Measurements from ENCODE around the gene GRIK1. TPM values are rescaled to one million over a fixed set of nuclear protein-coding genes. Genes with fewer than 3 reads are reported as not detected.

Gene GRIK1
- total RNA-seq, 2 donors from 2014 or later: 0.21 TPM; not detected in 1

GRCh38 chr21:29725025-29725736, 214.6 kb downstream of the GRIK1 start:
- Histone ChIP-seq H3K36me3 (no peaks in the 10 kb centered on the region), H3K27ac (no peak overlapping the region), H3K4me3 (no peak overlapping the region), H3K4me1 (ENCODE audit: control insufficient read depth in 1 of 2, low read depth in 2 of 2) (no peaks in the 10 kb centered on the region), H3K9me3 (no peaks in the 10 kb centered on the region), H3K27me3 (replicated peaks; ENCODE audit: insufficient read depth) (no peaks in the 10 kb centered on the region)
- DNase-seq (ENCODE audit: low spot score) (no peak), ATAC-seq (ENCODE audit: insufficient number of reproducible peaks, low FRiP score, low read depth) (no peak)
- TF ChIP-seq CTCF (IDR thresholded peaks at IDR 0.05): no peak

- no peak overlapping the region for H3K4me3 ChIP-seq
- no peak for ATAC-seq (ENCODE audit: insufficient number of reproducible peaks, low FRiP score, low read depth)
- TF ChIP-seq CTCF (IDR thresholded peaks at IDR 0.05): no peak
- no peaks in the 10 kb centered on the region for H3K4me1 ChIP-seq (ENCODE audit: control insufficient read depth in 1 of 2, low read depth in 2 of 2)
- DNase-seq (ENCODE audit: low spot score): no peak
- no peaks in the 10 kb centered on the region for H3K36me3 ChIP-seq
- no peaks in the 10 kb centered on the region for H3K27me3 ChIP-seq (replicated peaks; ENCODE audit: insufficient read depth)
- H3K27ac ChIP-seq: no peak overlapping the region
- H3K9me3 ChIP-seq: no peaks in the 10 kb centered on the region
These were observed 217.8 kb downstream of the GRIK1 start for GRCh38 chr21:29721964-29722363.

- Histone ChIP-seq H3K27me3 (replicated peaks; ENCODE audit: insufficient read depth) (no peaks in the 10 kb centered on the region), H3K4me3 (no peak overlapping the region), H3K27ac (no peak overlapping the region), H3K9me3 (no peaks in the 10 kb centered on the region), H3K36me3 (no peaks in the 10 kb centered on the region), H3K4me1 (ENCODE audit: control insufficient read depth in 1 of 2, low read depth in 2 of 2) (no peaks in the 10 kb centered on the region)
- no peak for TF ChIP-seq CTCF (IDR thresholded peaks at IDR 0.05)
- ATAC-seq (ENCODE audit: insufficient number of reproducible peaks, low FRiP score, low read depth) (no peak), DNase-seq (ENCODE audit: low spot score) (no peak)
These were observed 218.6 kb downstream of the GRIK1 start for GRCh38 chr21:29721221-29721620.

GRCh38 chr21:29719521-29719920, 220.3 kb downstream of the GRIK1 start:
- no peak overlapping the region for H3K4me3 ChIP-seq
- no peak for DNase-seq (ENCODE audit: low spot score)

More at GRCh38 chr21:29719521-29719920, 220.3 kb downstream of the GRIK1 start:
- H3K27me3 ChIP-seq (replicated peaks; ENCODE audit: insufficient read depth): no peaks in the 10 kb centered on the region
- no peaks in the 10 kb centered on the region for H3K9me3 ChIP-seq
- H3K4me1 ChIP-seq (ENCODE audit: control insufficient read depth in 1 of 2, low read depth in 2 of 2): no peaks in the 10 kb centered on the region
- no peaks in the 10 kb centered on the region for H3K36me3 ChIP-seq
- no peak for ATAC-seq (ENCODE audit: insufficient number of reproducible peaks, low FRiP score, low read depth)
- H3K27ac ChIP-seq: no peak overlapping the region
- TF ChIP-seq CTCF (IDR thresholded peaks at IDR 0.05): no peak

Data from thoracic aorta (tissue), 2 donors.